HG03575 (cell line): ENCODE results near the gene TUT1.
"Not testable (repeated sequence)": the region's sequence is repeated elsewhere in the genome, so short reads cannot be mapped to it uniquely, and the experiment has no call there.

Experiments used
- ATAC-seq: cut with Tn5 transposase; IDR thresholded peaks from one replicate; pipeline ENCODE4 v1.9.1; 2021; ENCODE audit not compliant: unreplicated experiment, insufficient number of reproducible peaks, low FRiP score; ENCODE audit errors: extremely low read depth

TUT1 gene

DNA sequence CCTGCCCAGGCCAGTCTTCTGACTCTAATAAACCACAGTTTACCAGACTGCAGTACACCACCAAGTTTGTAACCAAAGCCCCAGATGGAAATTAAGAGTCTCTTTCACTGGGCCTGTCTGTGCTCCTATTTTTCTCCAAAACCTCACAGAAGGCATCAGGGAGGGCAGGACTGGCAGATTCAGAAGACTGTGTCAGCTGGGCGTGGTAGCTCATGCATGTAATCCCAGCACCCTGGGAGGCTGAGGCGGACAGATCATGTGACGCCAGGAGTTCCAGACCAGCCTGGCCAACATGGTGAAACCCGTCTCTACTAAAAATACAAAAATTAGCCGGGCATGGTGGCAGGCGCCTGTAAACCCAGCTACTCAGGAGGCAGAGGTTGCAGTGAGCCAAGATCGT lies 6.0 kb downstream of the TUT1 start:
- not testable (repeated sequence) for ATAC-seq

DNA sequence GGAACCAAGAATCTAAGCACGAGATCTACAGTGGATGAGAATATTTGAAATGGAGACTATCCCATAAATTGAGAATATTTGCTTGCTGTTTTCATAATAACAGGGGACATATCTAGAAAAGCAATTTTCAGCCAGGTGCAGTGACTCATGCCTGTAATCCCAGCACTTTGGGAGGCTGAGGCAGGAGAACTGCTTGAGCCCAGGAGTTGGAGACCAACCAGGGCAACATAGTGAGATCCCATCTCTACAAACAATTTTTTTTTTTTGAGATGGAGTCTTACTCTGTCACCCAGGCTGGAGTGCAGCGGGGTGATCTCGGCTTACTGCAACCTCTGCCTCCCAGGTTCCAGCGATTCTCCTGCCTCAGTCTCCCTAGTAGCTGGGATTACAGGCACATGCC lies 9.6 kb downstream of the TUT1 start:
- not testable (repeated sequence) for ATAC-seq

DNA sequence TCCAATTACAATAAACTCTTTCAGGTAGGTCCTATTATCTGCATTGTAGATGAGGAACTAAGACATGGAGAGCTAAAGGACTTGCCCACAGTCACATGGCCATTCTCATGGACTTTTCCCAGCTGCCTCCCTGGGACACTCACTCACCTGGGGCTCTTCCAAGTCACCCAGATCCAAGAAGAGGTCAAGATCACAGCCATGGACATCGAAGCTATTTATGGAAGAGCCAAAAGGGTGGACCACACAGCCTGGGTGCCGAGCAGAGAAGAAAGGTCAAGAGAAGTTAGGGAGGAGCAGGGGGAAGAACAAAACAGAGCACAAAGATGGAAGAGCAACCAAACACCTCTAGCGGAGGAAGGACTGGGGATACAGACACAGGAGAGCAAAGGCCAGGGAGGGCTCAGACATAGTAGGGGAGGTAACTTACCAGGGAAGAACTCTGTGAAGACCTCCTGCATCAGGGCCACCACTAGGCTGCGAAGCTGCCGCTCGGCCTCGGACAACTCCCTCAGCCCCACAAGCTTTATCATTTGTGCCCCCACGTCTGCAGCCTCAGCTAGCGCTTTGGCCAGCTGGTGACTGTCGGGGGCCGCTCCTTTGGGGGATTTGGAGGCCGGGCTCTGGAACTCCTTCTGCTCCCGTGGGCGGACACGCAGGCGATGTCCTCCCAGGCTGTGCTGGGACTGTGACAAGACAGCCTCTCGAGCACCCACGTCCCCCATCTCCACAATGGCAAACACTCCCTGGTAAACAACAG lies 10.2 kb downstream of the TUT1 start:
- ATAC-seq, result no peak

DNA sequence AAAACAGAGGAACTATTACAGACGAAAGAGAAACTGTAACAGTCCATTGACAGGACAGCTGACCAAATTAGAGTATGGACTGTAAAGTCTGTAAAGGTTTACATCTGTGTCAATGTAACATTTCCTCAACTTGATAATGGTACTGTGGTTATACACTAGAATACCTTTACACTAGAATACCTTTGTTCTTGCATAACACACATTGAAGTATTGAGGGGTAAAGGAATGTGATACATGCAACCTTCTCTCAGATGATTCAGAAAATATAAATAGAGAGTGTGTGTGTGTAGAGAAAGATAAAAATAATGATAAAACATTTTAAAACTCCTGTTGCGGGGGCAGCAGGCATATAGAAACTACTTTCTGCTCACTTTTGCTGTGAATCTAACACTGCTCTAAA lies 12.1 kb downstream of the TUT1 start:
- no peak for ATAC-seq

DNA sequence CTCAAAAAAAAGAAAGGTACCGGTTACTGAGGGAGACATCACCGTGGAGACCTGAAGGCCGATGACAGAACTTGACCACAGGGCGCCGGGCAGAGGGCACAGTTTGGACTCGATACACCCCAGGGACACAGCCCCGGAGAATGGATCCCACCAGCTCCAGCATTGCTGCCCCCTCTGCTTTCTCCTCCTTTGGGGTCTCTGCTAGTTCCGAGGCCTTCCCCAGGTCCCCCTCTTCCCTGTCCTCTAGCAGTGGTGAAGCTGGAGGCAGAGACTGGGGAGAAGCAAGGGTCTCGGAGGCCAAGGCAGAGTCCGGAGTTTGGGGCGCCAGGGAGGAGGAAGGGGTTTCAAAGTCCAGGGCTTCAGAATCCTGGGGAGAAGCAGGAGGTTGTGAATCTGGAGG lies 12.8 kb downstream of the TUT1 start:
- ATAC-seq, result no peak

DNA sequence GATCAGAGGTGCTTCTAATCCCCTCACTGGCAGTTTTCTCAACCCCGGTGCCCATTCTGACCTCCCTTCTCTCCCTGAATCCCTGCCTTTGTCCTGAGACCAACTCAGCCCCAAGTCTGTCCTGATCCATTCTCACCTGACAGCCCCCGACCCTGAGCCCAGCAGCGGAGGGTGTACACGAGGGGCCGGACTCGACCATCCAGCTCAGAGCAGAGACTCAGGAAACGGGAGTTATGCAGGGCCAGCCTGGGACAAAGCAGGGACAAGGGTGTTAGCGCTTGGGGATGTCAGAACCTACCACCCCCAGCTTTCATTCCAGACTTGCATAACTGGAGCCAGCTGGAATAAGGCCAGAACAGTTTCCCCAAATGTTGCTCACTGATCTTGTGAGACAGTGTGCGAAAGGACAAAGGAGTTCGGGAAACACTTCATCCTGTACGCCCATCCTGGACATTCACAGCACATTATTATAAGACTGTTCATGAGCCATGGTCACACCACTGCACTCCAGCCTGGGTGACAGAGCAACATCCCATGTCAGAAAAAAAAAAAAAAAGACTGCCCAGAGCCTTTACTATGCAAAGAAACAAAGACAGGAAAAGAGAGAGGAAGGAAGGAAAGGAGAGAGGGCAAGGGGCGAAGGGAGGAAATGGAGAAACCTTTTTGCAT lies 14.1 kb downstream of the TUT1 start:
- ATAC-seq, result no peak

DNA sequence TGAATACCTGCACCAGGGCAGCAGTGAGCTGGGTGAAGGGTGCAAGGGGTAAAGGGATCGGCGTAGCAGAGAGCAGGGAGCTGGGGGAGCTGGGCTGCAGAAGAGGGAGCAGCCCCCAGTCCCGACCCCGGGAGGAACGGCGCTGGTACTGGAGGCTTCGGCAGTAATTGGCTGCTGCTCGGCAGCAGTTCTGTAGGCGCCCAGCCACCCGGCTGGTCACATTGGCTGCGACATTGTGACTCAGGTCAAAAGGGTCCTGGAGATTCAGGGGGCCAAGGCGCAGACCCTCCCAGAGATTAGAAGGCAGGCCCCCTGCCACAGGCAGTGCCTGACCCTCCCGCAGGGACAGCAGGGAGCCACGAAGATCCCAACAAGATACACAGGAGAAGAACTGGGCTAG lies 15.5 kb downstream of the TUT1 start:
- ATAC-seq, result no peak

DNA sequence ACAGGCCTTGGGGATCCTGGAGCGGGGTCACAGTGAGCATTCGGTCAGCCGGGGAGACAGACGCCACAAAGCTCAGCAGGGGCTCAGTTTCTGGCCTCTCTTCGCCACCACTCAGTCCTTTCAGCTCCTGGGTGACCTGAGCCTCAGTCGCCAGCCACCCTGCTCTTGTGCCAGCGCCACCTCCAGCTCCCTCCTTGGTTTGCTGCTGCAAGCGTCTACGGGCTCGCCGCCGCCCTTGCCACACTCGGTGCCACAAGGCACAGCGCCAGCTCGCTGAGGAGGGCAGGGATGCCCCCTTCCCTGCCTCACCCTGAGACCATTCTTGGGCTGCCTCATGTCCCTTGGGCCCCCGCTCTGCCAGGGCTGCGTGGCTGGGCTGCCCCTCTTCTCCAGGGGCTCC lies 16.2 kb downstream of the TUT1 start:
- ATAC-seq, result no peak

DNA sequence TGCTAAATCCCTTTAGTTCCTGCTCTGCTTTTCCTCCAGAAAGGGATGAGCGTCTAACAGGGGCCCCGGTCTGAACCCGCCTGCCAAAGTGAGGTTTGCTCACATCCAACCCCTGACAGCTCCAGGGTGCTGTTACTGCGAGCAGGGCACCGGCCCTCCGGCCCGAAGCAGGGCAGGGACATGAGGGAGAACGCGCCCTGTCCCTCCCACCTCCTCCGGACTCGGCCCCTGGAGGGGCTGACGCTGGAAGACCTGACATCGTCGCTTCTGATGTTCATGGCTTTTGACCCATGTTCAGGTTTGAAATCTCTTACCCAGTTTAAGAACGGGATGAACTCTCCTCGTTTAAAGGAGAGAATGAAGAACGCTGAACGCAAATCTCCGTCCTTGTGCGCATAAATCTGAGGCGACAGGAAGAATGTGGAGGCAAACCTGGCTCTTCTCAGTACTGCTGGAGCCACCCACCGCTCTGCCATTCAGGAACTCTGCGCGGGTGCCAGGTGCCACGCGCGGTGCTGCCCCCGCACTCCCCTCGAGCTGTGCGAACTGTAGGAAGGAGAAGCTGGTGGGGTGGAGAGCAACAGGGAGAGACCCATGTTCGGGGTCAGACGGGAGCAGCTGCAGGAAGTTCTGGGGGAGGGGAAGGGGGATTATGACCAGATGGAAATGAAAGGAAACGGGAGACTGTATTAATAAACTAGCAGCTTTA lies 16.8 kb downstream of the TUT1 start:
- no peak for ATAC-seq

DNA sequence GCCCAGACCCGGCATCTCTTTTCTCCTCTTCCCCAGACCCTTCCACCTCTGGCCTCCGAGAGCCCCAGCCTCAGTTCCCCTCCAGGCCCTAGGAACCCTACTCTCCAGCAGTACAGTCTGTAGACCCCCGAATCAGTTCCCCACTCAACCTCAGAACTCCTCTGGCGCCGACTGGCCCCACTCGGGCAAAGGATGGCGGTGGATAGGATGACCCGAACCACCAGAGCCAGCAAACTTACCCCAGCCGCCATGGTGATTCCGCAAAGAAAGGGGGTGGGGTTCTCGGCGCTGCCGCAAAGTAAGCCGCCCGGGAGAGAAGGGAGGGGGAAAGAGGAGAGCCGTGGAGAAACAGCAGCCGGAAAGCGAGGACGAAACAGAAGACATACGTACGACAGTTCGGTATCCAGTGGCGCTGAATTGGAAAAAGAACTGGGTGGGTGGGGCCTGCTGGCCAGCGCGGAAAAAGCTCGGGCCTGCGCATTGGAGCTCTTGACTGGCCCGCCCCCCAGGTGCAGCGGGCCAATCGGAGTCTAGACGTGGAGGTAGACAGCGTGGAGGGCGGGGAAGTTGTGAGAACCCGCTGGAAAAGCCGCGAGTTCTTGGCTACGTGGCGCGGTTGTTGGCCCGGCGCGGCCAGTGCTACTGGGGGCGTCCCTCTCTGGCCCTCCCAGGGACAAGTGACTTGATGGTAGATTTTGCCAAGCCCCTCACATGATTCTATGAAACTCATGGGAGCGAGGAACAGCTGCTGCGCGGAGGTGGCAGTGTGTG lies 17.5 kb downstream of the TUT1 start, which contains the start of gene EEF1G:
Gene EEF1G, minus strand, starts transcription at position 300 of the 771 bp plus-strand sequence. Its CDS starts 49 bp downstream, at position 251.
- peak; percentile 51 for ATAC-seq

DNA sequence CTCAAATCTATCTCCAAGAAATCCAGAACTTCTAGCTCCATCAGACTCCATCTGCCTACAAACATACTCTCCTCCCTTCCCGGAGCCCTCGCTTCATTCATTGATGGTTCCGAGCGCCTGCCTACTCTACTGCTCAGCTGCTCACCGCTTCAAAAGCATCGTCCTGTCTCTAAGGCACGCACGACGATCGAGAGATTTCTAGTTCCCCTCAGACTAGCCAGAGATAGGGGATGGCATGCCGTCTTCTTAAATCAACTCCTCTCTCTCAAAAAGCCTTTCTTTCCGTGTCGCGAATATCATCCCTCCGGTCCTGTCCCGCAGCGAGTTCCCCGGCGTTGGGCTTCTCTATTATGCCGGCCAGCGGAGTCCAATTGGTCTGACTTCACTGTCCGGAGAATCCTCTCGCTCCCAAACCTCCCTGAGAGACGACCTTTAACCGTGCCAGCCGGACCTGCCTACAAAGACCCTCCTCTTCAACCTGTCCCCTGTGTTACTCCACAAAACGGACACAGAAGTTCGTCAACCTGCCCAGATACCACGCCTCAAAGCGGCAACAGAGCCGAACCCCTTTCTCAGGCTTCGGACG lies 18.2 kb downstream of the TUT1 start:
- no peak for ATAC-seq

DNA sequence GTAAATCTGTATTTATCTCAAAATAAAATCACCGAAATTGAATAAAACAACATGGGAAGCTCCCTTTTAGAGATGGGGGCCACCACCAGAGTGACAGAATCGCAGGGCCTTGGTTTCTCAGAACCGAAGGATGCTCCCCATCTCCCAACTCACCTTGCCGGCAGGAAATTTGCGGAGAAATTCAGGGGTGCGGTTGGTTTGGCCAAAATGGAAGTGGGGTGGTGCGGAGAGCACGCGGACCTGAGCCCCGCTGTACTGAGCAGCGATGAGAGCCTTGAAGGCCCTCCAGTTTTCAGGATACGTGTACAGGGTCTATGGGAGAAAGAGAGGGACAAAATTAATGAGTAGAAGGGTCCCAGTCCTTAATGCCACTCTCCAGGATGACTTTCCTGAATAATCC lies 18.9 kb downstream of the TUT1 start:
- no peak for ATAC-seq

DNA sequence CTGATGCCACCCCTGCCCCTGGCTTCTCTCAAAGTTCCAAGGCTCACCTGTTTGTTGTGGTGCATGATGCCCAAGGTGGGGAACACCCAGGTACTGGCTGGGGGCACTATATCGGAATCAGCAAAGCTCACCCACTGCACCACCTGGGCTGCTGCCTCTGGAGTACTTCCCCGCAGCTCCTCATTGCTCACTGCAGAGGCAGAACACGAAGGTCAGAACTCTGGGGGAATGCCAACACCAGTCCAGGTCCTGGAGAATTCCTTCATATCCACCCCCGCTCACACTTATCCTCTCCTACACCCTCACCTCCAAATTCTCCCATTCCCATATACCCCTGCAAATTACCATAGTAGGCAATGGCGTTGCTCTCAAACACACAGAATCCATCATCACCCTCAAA lies 19.8 kb downstream of the TUT1 start:
- ATAC-seq, result not testable (repeated sequence)

DNA sequence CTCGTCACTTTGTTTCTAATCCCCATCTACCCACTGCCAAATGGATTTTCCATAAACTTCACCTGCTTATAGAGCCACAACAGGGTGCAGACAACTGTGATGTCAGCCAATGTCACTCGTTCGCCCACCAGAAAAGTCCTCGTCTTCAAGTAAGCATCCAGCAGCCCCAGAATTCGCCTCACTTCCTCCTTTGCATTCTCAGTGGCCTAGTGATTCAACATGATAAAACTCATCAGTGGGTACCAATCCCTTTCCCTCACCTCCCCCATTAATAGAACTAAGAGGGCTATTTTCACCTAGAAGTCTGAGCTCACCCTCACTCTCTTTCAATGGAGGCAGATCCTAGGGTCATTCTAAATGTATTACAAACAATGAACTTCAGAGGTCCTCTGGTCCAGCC lies 20.4 kb downstream of the TUT1 start:
- ATAC-seq, result not testable (repeated sequence)

DNA sequence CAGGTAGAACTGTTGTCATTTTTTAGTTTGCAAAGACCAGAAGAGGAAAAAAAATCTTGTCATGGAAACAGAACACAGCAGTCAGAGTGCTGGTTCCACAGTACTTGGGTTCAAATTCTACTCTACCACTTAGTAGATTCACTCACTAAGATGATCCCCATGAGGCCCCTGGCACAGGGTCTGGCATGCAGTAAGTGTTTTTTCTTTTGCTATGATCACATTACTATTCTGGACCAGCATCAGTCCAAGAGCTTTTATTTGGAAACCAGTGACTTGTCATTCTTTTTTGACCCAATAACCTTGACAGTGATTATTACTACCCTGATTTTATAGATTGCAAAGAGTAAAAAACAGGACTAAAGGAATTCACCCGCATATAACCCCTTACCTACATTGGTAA lies 21.7 kb downstream of the TUT1 start:
- ATAC-seq, result no peak

DNA sequence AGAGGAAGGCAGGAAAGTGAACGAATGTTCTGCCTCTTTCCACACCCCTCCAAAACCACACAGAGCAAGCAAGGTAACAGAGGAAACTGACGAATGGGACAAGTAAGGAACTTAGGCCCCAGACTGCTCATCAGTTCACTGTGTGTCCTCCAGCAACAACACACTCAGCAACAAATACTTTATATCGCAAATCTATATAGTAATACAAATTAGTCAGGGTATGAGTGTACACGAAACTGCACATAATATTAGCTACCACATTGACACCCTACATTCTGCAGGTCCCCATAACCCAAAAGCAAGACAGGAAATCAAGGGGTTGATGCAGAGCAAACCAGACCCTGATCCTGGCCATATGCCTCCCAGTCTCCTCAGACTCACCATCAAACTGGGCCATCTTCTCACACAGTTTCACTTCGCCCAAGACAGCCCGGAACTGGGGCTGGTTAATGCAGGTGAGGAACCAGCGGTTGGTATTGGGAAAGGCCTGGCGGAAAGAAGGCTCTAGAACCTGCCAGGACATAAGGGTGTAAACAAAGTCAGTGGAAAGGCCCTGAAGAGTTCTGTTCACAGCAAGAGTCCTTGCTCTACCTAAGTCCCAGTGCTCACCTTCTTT lies 24.2 kb downstream of the TUT1 start:
- no peak for ATAC-seq

DNA sequence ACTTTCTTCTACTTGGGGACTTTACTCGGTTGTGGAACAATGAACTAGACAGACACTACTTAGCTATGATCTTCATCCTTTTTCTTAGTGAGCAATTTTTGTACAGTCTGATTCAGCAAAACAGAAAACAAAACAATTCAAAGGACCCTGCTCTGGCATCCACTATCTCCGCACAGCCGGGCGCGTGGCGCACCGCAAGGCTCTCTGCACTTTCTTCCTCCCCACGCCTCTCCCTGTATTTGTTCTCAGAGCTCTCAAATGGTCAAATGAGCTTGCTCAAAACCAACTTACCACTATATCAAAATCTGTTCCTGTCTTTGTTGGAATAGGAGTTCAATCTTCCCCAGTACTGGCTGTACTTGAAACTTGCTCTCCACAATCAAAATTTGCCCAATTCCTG lies 25.1 kb downstream of the TUT1 start:
- ATAC-seq, result no peak

DNA sequence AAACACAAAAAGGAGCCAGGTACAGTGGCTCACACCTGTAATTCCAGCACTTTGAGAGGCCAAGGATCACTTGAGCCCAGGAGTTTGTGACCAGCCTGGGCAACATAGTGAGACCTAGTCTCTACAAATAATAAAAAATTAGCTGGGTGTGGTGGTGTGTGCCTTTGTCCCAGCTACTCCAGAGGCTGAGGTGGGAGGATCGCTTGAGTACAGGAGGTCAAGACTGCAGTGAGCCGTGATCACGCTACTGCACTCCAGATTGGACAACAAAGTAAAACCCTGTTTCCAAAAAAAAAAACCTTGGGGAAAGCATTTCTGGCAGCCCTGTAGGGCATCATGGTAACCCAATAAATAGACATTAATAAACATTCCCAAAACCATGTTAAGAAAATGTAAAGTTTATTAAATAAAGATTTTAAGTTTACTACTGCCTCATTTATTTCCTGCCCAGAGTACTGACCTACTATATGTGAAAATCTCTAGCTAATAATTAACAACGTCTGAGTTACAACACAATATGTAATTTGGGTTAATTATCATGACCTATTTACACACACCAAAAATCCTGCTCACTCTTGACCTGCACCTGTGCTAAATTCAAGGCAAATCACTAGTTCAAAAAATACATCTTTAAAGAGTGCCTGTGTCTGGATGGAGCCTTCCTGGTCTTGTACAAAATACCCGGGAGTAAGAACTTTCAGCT lies 26.1 kb downstream of the TUT1 start:
- no peak for ATAC-seq
